Skeletal muscle tissue (tissue), 4 donors: ENCODE results near the gene TMEM187. TPM values are rescaled to one million over a fixed set of nuclear protein-coding genes. Genes with fewer than 3 reads are reported as not detected.
"Not testable (repeated sequence)": the region's sequence is repeated elsewhere in the genome, so short reads cannot be mapped to it uniquely, and the experiment has no call there.

Source experiments
- H3K27ac ChIP-seq: one replicate; pipeline ENCODE4 v1.7.0; 2013; ENCODE audit warnings: mild to moderate bottlenecking, low read depth, low read length, inconsistent platforms
- H3K27me3 ChIP-seq, 3 donors: one replicate each; pipeline ENCODE4 v1.7.0; 2013; ENCODE audit warnings: low read length in 3 of 3; ENCODE audit not compliant: control insufficient read depth in 3 of 3, insufficient read depth in 3 of 3
- H3K36me3 ChIP-seq, 3 donors: one replicate each; pipeline ENCODE4 v1.7.0; 2013; ENCODE audit warnings: low read length in 3 of 3; ENCODE audit not compliant: control insufficient read depth in 3 of 3, insufficient read depth in 3 of 3
- H3K4me1 ChIP-seq, 3 donors: one replicate each; pipeline ENCODE4 v1.7.0; 2013; ENCODE audit warnings: low read length in 3 of 3, mild to moderate bottlenecking in 3 of 3; ENCODE audit not compliant: control insufficient read depth in 3 of 3, insufficient read depth in 3 of 3
- H3K4me3 ChIP-seq, 3 donors: one replicate each; pipeline ENCODE4 v1.7.0; 2013; ENCODE audit warnings: low read length in 3 of 3
- H3K9ac ChIP-seq, 3 donors: one replicate each; pipeline ENCODE4 v1.7.0; 2013; ENCODE audit warnings: low read length in 3 of 3, mild to moderate bottlenecking in 3 of 3, moderate library complexity in 2 of 3, low read depth in 1 of 3
- H3K9me3 ChIP-seq, 3 donors: one replicate each; pipeline ENCODE4 v1.7.0; 2013; ENCODE audit warnings: low read length in 3 of 3; ENCODE audit not compliant: control insufficient read depth in 3 of 3
- total RNA-seq: library from RNA; depleted of rRNA; stranded (reverse); fragments of >200 nt; gene quantifications from one replicate; pipeline ENCODE4 v1.2.3, GENCODE V29; 2014
- donor health status: Osteomylitis.

TMEM187 gene
- total RNA-seq, 1 donor from 2014 or later: 2.1 TPM

GRCh38 chrX:153980394-153980793 lies 7.8 kb downstream of the TMEM187 start:
- H3K9me3 ChIP-seq, H3K4me1 ChIP-seq, H3K27ac ChIP-seq, H3K4me3 ChIP-seq, H3K36me3 ChIP-seq, H3K27me3 ChIP-seq, H3K9ac ChIP-seq: not testable (repeated sequence)

- peaks cover 0 to 6% (median 0%) of the 10 kb centered on the region in 3 donors for H3K36me3 ChIP-seq
- no peaks in the 10 kb centered on the region for H3K27me3 ChIP-seq
- no peak overlapping the region for H3K9ac ChIP-seq
- H3K9me3 ChIP-seq: no peaks in the 10 kb centered on the region
- peak overlapping the region; percentile 40 for H3K27ac ChIP-seq
- H3K4me1 ChIP-seq: peaks cover 0 to 10% (median 9%) of the 10 kb centered on the region in 3 donors
- H3K4me3 ChIP-seq: no peak overlapping the region
Observed at GRCh38 chrX:153981231-153981630, 8.7 kb downstream of the TMEM187 start.

GRCh38 chrX:153981771-153982533 lies 9.4 kb downstream of the TMEM187 start:
- Histone ChIP-seq H3K9ac (no peak overlapping the region), H3K27me3 (no peaks in the 10 kb centered on the region), H3K36me3 (peaks cover 0 to 6% (median 0%) of the 10 kb centered on the region in 3 donors), H3K4me1 (peaks cover 0 to 10% (median 9%) of the 10 kb centered on the region in 3 donors), H3K9me3 (no peaks in the 10 kb centered on the region), H3K27ac (no peak overlapping the region), H3K4me3 (no peak overlapping the region)

DNA sequence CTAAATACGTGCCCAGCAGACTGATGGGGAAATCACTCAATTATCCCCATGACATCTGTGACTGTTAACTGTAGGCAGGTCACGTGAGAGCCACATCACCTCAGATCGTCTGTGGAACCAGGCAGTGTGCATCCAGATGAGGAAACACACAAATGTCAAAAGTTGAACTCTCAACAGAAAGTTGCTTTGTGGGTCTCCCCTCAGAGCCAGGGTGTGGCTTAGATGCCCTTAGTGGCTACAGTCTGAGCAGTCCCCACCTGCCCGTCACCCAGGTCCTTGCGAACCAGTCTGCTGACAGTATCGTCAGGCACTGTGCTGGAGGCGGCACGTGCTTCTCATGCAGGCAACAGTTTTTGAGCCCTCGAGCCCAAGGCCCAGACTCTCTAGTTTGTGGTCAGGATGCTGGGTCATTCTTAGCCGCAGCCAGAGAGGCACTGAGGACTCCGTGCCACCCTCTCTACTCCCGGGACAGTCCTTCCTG lies 10.8 kb downstream of the TMEM187 start:
- Histone ChIP-seq H3K27me3 (no peaks in the 10 kb centered on the region), H3K4me1 (peaks cover 0 to 10% (median 9%) of the 10 kb centered on the region in 3 donors), H3K9me3 (no peaks in the 10 kb centered on the region), H3K36me3 (peaks cover 0 to 6% (median 0%) of the 10 kb centered on the region in 3 donors), H3K4me3 (no peak overlapping the region), H3K27ac (no peak overlapping the region), H3K9ac (no peak overlapping the region)

GRCh38 chrX:153984351-153985178 lies 12.0 kb downstream of the TMEM187 start:
- Histone ChIP-seq H3K9ac (no peak overlapping the region), H3K27ac (no peak overlapping the region), H3K9me3 (no peaks in the 10 kb centered on the region), H3K36me3 (peaks cover 0 to 6% (median 0%) of the 10 kb centered on the region in 3 donors), H3K4me3 (no peak overlapping the region), H3K27me3 (no peaks in the 10 kb centered on the region), H3K4me1 (peaks cover 0 to 10% (median 9%) of the 10 kb centered on the region in 3 donors)

- H3K27ac ChIP-seq: no peak overlapping the region
- H3K4me1 ChIP-seq: peaks cover 0 to 10% (median 9%) of the 10 kb centered on the region in 3 donors
- H3K27me3 ChIP-seq: peaks cover 0 to 4% (median 0%) of the 10 kb centered on the region in 3 donors
- no peak overlapping the region for H3K4me3 ChIP-seq
- H3K36me3 ChIP-seq: no peaks in the 10 kb centered on the region
- no peaks in the 10 kb centered on the region for H3K9me3 ChIP-seq
- no peak overlapping the region for H3K9ac ChIP-seq
Observed at GRCh38 chrX:153988493-153988892, 15.9 kb downstream of the TMEM187 start.

DNA sequence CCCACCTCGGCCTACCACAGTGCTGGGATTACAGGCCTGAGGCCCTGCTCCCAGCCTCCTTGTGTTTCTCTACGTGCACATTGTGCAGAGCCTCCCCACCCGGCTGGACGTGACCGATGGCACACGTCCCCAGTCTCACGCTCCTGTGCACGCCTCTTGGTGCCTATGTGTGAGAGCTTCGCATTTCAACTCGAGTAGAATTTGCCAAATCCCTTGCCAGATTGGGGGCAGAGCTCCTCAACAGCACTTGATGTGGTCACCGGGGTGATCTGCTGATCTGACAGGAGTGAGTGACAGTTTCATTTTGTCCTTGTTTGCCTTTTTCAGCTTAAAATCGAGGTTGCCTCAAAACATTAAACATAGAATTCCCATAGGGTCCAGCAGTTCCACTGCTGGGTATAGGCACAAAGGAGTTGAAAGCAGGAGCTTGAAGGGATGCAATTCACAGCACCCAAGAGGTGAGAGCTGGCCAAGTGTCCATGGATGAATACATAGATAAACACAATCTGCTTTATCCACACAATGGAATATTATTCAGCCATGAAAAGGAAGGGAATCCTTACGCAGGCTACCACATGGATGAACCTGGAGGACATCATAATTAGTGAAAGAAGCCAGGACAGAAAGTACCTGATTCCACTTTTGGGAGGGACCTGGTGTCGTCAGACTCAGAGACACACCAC lies 17.6 kb downstream of the TMEM187 start:
- no peaks in the 10 kb centered on the region for H3K36me3 ChIP-seq
- peaks cover 0 to 4% (median 0%) of the 10 kb centered on the region in 3 donors for H3K27me3 ChIP-seq
- no peaks in the 10 kb centered on the region for H3K9me3 ChIP-seq
- no peak overlapping the region for H3K27ac ChIP-seq
- H3K4me1 ChIP-seq: peaks cover 0 to 2% (median 2%) of the 10 kb centered on the region in 3 donors
- H3K9ac ChIP-seq: no peak overlapping the region
- H3K4me3 ChIP-seq: no peak overlapping the region

- Histone ChIP-seq H3K27ac (no peak overlapping the region), H3K4me1 (no peaks in the 10 kb centered on the region), H3K36me3 (no peaks in the 10 kb centered on the region), H3K4me3 (no peak overlapping the region), H3K9ac (no peak overlapping the region), H3K9me3 (no peaks in the 10 kb centered on the region), H3K27me3 (peaks cover 0 to 4% (median 0%) of the 10 kb centered on the region in 3 donors)
Observed at GRCh38 chrX:153991013-153991580, 18.5 kb downstream of the TMEM187 start.

DNA sequence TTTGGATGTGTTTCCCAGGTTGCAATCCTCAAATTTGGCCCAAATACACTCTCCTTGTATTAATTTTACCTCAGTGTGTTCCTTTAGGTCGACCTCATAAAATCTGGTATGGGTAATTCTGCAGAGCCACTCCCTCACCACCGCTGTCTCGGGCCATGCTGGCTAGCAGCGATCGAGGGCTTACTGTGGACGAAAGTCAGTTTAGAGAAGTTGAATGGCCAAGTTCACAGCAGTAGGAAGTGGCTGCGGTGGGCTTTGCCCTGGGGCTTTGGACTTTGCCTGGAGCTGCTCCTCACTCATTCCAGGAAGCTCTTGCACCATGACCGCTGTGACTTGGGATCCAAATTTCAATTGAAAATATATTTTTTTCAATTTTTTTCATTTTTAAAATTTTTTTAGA lies 19.6 kb downstream of the TMEM187 start:
- Histone ChIP-seq H3K36me3 (no peaks in the 10 kb centered on the region), H3K9ac (no peak overlapping the region), H3K9me3 (no peaks in the 10 kb centered on the region), H3K4me3 (no peak overlapping the region), H3K27me3 (peaks cover 0 to 4% (median 0%) of the 10 kb centered on the region in 3 donors), H3K27ac (no peak overlapping the region), H3K4me1 (no peaks in the 10 kb centered on the region)
